ENCODE results near the gene PSME3. TPM values are rescaled to one million over a fixed set of nuclear protein-coding genes. Genes with fewer than 3 reads are reported as not detected.
"Not testable (repeated sequence)": the region's sequence is repeated elsewhere in the genome, so short reads cannot be mapped to it uniquely, and the experiment has no call there.

PSME3 gene
- total RNA-seq, 2 experiments from 2014 or later, result 101 to 104 TPM

DNA sequence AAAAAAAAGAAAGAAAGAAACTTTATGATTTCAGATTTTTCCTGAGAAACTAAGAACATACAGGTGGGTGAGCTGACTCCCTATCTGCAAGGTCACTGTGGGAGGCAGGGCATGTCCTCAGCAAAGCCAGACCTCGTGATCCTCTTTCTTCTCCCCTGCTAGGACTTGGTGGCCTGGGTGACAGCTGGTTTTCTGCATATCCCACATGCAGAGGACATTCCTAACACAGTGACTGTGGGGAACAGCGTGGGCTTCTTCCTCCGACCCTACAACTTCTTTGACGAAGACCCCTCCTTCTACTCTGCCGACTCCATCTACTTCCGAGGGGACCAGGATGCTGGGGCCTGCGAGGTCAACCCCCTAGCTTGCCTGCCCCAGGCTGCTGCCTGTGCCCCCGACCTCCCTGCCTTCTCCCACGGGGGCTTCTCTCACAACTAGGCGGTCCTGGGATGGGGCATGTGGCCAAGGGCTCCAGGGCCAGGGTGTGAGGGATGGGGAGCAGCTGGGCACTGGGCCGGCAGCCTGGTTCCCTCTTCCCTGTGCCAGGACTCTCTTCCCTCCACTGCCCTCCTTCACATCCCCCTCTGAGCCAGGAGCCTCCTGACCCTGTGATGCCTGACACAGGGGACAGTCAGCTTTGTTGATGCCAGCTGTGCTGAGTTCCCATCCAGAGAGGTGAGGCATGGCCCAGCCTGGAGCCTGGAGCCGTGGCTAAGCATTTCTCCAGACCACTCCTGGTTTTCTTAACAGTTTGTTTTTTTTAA is 40.9 kb downstream of the PSME3 start:
- H3K27ac Mint-ChIP-seq; H3K4me1 Mint-ChIP-seq; H3K9me3 Mint-ChIP-seq; H3K36me3 Mint-ChIP-seq (ENCODE audit: low read depth); DNase-seq; CTCF ChIA-PET; H3K4me3 Mint-ChIP-seq: not testable (repeated sequence)
- H3K27me3 Mint-ChIP-seq, result peaks cover 27% of the 10 kb centered on the region
- POLR2A ChIA-PET, result interaction anchor here (0.6 kb wide), 1 partner anchor 41 kb away, joined by 3 read pairs; no protein-coding TSS in a partner anchor

DNA sequence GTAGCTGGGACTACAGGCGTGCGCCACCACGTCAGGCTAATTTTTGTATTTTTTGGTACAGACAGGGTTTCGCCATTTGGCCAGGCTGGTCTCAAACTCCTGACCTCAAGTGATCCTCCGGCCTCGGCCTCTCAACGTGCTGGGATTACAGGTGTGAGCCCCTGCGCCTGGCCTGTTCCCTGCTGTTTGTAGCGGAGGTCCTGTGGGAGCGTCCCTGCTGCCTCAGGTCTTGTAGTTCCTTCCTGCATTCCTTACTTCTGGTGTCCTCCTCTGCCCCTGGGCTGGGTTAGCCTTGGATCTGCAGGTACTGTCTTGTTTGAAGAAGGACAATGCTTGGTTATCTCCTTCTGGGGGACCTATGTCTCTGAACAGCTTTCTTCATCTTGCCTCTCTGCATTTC is 43.8 kb downstream of the PSME3 start:
- CTCF ChIA-PET, result no interaction called here
- Mint-ChIP-seq H3K9me3 (no peaks in the 10 kb centered on the region), H3K36me3 (ENCODE audit: low read depth) (no peaks in the 10 kb centered on the region), H3K4me3 (no peak overlapping the region), H3K4me1 (no peaks in the 10 kb centered on the region), H3K27ac (no peak overlapping the region), H3K27me3 (peaks cover 19% of the 10 kb centered on the region)
- DNase-seq, result no peak
- POLR2A ChIA-PET, result no interaction called here

DNA sequence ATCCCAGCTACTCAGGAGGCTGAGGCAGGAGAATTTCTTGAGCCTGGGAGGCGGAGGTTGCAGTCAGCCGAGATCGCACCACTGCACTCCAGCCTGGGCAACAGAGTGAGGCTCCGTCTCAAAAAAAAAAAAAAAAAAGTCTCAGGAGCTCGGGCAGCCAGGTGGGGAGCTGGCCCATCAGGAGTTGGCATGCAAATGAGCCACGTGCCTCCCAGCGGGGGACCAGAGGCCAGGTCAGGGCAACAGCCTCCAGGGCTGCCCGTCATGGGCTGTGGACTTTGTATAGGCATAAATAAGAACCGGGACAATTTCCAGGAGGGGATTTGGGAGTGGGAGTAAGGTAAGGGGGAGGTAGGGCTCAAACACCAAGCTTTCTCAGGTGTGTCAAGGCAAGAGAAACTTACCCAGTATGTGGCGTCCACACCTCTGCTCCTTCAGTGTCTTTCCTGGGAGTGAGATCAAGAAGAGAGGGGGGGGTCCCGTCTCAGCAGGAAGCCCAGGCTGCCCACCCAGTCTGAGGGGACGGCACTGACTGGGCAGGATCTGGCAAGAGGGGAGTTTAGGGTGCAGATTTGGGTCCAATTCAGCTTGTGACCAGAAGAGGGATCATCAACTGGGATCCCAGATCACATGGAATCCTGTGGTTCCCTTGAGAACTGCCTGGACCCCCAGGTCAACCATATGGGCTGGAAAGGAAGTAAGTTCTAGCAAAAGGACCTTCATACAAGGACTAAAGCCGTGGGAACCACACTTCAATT is 45.1 kb downstream of the PSME3 start:
- ChIA-PET POLR2A (no interaction called here), CTCF (no interaction called here)
- no peaks in the 10 kb centered on the region for H3K9me3 Mint-ChIP-seq
- no peaks in the 10 kb centered on the region for H3K4me1 Mint-ChIP-seq
- peaks cover 17% of the 10 kb centered on the region for H3K27me3 Mint-ChIP-seq
- no peak overlapping the region for H3K4me3 Mint-ChIP-seq
- H3K36me3 Mint-ChIP-seq (ENCODE audit: low read depth), result no peaks in the 10 kb centered on the region
- DNase-seq, result no peak
- no peak overlapping the region for H3K27ac Mint-ChIP-seq

DNA sequence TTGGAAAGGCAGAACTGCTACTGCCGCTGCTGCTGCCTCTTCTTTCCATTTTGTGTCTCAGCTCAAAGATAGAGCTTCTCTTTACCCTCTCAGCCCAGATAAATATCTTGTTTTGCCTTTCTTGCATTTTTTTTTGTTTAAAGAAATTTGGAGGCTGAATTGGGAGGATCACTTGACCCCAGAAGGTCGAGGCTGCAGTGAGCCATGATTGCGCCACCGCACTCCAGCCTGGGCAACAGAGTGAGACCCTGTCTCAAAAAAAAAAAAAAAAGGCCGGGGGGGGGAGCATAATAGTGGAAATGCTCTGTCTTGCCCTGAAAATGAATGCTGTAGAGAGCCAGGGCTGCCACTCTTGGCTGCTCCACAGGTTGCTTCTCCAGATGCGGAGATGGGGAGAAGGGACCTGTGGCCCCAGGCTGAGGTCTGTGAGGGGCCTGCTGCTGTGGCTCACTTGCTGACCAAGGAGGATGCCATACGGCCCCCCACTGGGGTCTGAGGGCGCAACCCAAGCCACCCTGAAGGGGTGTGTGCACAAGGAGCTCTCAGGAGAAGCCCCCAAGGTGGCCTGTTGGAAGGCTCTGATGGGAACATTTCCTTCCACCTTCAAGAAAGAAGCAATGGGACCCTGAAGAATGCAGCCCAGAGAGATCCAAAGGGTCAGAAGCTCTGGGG is 45.9 kb downstream of the PSME3 start:
- Mint-ChIP-seq H3K4me3 (no peak overlapping the region), H3K27me3 (peaks cover 19% of the 10 kb centered on the region), H3K27ac (no peak overlapping the region), H3K9me3 (no peaks in the 10 kb centered on the region), H3K4me1 (no peaks in the 10 kb centered on the region), H3K36me3 (ENCODE audit: low read depth) (no peaks in the 10 kb centered on the region)
- ChIA-PET POLR2A (no interaction called here), CTCF (no interaction called here)
- DNase-seq, result no peak

DNA sequence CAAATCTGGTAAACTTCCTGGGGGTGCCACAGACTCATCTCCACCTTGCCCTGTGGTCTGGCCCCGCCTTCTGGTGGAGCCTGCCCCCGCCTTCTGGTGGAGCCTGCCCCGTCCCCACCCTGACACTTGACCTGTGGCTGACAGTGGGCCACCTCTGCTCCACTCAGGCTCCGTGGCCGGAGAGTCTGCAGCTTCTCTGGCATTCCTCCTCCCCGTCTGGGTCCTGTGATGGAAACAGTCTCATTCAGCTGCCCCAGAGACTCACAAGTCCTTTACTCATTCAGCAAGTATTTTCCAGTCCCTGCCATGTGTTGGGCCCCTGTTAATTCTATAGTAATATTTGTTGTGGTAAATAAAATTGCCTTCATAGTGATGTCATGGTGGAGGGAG is 46.4 kb downstream of the PSME3 start:
- Mint-ChIP-seq H3K27me3 (peaks cover 20% of the 10 kb centered on the region), H3K27ac (no peak overlapping the region), H3K9me3 (no peaks in the 10 kb centered on the region), H3K4me3 (no peak overlapping the region), H3K36me3 (ENCODE audit: low read depth) (no peaks in the 10 kb centered on the region), H3K4me1 (no peaks in the 10 kb centered on the region)
- POLR2A ChIA-PET, result no interaction called here
- CTCF ChIA-PET, result no interaction called here
- DNase-seq, result no peak

DNA sequence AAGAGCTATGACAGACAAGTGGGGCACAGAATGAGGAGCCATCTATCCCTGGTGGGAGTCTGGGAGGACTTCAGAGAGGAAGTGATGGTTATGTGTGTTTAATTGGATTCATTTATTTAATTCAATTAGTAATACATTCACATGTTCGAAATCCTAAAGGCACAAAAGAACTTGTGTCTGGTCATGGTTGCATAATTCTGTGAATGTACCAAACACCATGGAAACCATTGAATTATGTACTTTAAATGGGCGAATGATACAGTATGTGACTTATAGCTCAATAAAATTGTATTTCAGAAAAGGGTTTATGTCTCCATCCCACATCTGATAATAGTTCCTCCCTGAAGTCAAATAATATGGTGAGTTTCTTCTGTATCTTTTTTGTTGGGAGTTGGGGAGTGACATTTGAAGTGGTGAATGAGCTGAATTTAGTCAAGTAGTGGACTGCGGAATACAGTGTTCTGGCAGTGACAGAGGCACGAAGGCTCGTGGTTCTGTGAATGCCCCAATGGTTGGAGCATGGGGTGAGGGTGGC is 47.6 kb downstream of the PSME3 start:
- Mint-ChIP-seq H3K4me3 (no peak overlapping the region), H3K4me1 (no peaks in the 10 kb centered on the region), H3K36me3 (ENCODE audit: low read depth) (no peaks in the 10 kb centered on the region), H3K27me3 (peaks cover 17% of the 10 kb centered on the region), H3K9me3 (no peaks in the 10 kb centered on the region), H3K27ac (no peak overlapping the region)
- DNase-seq, result no peak
- CTCF ChIA-PET, result interaction anchor here (0.6 kb wide), 1 partner anchor 321 kb away, joined by 3 read pairs; no protein-coding TSS in a partner anchor
- POLR2A ChIA-PET, result no interaction called here

DNA sequence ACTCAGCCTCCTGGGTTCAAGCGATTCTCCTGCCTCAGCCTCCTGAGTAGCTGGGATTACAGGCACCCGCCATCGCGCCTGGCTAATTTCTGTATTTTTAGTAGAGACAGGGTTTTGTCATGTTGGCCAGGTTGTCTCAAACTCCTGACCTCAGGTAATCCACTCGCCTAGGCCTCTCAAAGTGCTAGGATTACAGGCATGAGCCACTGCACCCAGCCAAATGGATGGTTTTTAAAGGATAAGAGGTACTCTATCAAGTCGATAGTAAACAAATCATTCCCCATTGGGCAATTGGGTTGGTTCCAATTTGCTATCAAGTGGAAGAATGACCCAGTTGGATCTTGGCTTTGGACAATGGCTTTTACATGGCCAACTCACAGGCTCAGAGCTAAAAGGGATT is 48.5 kb downstream of the PSME3 start:
- H3K27ac Mint-ChIP-seq; POLR2A ChIA-PET; H3K36me3 Mint-ChIP-seq (ENCODE audit: low read depth); H3K4me1 Mint-ChIP-seq; H3K9me3 Mint-ChIP-seq; DNase-seq; H3K4me3 Mint-ChIP-seq; CTCF ChIA-PET: not testable (repeated sequence)
- H3K27me3 Mint-ChIP-seq, result peaks cover 17% of the 10 kb centered on the region

DNA sequence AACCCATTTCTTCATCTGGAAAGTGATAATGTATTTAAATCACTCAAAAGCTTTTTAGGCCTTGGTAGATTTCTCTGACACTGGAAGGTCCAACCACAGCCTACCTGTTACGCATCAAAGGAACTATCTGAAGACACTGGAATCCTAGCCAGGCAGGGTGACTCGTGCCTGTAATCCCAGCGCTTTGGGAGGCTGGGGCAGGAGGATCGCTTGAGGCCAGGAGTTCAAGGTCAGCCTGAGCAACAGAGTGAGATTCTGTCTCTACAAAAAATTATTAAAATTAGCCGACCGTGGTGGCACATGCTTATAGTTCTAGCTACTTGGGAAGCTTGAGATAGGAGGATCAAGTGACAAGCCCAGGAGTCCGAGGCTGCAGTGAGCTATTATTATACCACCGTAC is 49.0 kb downstream of the PSME3 start:
- Mint-ChIP-seq H3K4me1 (peaks cover 2% of the 10 kb centered on the region), H3K27ac (no peak overlapping the region), H3K27me3 (peaks cover 16% of the 10 kb centered on the region), H3K4me3 (no peak overlapping the region), H3K36me3 (ENCODE audit: low read depth) (no peaks in the 10 kb centered on the region), H3K9me3 (no peaks in the 10 kb centered on the region)
- ChIA-PET CTCF (no interaction called here), POLR2A (no interaction called here)
- no peak for DNase-seq

DNA sequence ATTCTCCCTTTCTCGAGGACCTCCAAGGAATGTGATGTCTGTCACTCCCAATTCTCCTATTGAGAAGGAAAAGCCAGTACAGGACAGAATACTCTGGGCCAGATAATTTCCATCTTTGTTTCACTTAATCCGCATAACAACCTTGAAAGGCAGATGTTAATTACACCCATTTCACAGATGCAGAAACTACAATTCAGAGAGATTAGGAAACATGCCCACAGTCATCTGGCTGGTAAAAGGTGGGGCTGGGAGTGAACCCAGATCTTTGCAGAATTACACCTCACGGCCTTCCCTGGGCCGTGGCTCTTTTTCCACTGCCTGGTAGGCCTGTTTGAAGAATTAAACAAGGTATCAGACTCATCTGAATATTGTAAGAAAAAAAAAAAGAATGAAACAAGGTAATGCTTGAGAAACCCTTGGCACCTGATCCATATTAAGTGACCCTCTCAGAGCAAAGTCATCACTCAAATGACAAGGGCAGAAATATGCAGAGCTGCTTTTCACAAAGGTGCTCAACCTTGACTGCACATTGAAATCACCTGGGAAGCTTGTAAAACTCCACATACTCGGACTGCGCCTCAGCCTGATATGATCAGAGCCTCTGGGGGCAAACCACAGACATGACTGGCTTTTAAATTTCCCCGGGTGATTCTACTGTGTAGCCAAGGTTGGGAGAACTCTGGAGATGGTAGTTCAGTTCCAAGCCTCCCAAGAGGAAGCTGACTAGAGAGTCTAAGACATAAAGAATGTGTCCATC is 50.8 kb downstream of the PSME3 start:
- Mint-ChIP-seq H3K4me3 (no peak overlapping the region), H3K27ac (no peak overlapping the region), H3K27me3 (peaks cover 10% of the 10 kb centered on the region), H3K36me3 (ENCODE audit: low read depth) (no peaks in the 10 kb centered on the region), H3K9me3 (no peaks in the 10 kb centered on the region), H3K4me1 (peaks cover 2% of the 10 kb centered on the region)
- ChIA-PET CTCF (no interaction called here), POLR2A (no interaction called here)
- no peak for DNase-seq

DNA sequence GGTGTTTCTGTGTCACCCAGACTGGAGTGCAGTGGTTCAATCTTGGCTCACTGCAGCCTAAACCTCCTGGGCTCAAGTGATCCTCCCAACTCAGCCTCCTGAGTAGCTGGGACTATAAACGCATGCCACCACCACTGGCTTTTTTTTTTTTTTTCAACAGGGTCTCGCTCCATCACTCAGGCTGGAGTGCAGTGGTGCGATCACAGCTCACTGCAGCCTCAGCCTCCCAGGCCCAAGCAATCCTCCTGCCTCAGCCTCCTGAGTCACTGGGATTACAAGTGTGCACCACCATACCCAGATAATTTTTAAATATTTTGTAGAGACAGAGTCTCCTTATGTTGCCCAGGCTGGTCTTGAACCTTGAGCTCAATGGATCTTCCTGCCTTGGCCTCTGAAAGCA is 52.6 kb downstream of the PSME3 start:
- H3K4me3 Mint-ChIP-seq; H3K36me3 Mint-ChIP-seq (ENCODE audit: low read depth); H3K27me3 Mint-ChIP-seq; DNase-seq; H3K4me1 Mint-ChIP-seq; POLR2A ChIA-PET; H3K9me3 Mint-ChIP-seq; H3K27ac Mint-ChIP-seq: not testable (repeated sequence)
- CTCF ChIA-PET, result interaction anchor here (0.7 kb wide), 1 partner anchor 17 kb away, joined by 4 read pairs; no protein-coding TSS in a partner anchor

DNA sequence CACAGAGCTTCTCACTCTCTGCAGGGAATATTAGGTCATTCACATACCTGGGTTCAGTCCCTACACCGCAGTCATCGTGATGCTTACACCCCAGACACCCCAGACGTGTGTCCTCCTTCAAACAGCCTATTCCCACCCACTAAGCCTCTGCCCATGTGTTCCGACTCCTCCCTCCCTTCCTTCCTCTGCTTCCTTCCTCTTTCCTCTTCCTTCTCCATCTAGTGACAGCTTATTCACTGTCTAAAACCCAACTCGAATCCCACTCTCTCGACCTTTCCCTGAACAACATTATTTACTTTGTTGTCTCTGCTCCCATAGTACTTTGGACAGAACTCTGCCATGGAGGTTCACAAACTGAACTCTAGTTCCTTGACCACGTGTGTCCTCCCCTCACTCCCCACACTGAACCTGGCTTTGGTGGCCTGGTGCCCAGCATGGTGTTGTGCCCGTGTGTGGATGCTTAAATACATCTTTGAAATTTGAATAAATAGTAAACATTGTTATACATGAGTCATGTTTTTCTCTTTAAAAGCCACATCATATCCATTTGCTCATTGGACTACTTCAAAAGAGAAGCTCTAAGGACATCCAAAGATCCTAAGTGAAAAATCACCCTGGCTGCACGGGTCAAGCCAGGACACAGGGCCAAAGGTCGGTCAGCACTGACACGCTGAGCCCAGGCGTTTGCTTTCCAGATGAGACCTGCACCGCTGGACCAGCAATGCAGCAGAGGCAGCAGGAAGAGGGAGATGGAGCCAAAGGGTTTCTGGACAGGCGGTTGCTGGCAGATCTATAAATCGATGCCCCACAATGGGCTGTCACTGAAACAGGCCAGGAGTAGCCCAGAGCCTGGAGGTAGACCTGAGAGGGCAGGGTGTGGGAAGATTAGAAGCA is 53.3 kb downstream of the PSME3 start:
- ChIA-PET CTCF (interaction anchor here (0.7 kb wide), 2 partner anchors 18 to 256 kb away, joined by 3 to 4 read pairs; no protein-coding TSS in a partner anchor), POLR2A (no interaction called here)
- no peak overlapping the region for H3K27ac Mint-ChIP-seq
- peaks cover 2% of the 10 kb centered on the region for H3K4me1 Mint-ChIP-seq
- H3K27me3 Mint-ChIP-seq, result peaks cover 5% of the 10 kb centered on the region
- no peak for DNase-seq
- H3K9me3 Mint-ChIP-seq, result no peaks in the 10 kb centered on the region
- no peak overlapping the region for H3K4me3 Mint-ChIP-seq
- no peaks in the 10 kb centered on the region for H3K36me3 Mint-ChIP-seq (ENCODE audit: low read depth)

DNA sequence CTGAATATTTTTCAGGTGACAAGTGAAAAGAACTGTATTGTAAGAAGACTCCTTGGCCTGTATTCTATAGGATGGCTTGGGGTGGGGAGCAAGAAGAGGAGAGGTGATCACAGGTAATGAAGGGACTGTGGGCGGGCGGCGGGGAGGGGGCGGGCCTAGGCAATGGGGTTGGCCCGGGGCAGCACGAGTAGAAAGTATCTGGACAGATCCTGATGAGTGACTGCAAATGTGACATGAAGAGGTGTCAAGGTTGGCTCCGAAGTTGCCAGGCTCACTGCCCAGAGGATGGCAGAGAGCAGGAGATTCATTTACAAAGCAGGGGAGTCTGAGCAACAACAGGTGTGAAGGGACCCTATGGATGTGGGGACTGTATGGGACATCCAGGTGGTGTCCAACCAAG is 56.6 kb downstream of the PSME3 start:
- DNase-seq, result no peak
- H3K4me3 Mint-ChIP-seq, result no peak overlapping the region
- ChIA-PET CTCF (no interaction called here), POLR2A (no interaction called here)
- no peak overlapping the region for H3K27ac Mint-ChIP-seq
- peaks cover 6% of the 10 kb centered on the region for H3K4me1 Mint-ChIP-seq
- H3K36me3 Mint-ChIP-seq (ENCODE audit: low read depth), result no peaks in the 10 kb centered on the region
- H3K9me3 Mint-ChIP-seq, result no peaks in the 10 kb centered on the region
- H3K27me3 Mint-ChIP-seq, result peaks cover 18% of the 10 kb centered on the region
